Measurements from ENCODE around the gene LRRC7. TPM values are rescaled to one million over a fixed set of nuclear protein-coding genes. Genes with fewer than 3 reads are reported as not detected.

The LRRC7 gene
- polyA plus RNA-seq, 1 of the 3 experiments (the other 2 are of a cell fraction), result 0.02 TPM

DNA sequence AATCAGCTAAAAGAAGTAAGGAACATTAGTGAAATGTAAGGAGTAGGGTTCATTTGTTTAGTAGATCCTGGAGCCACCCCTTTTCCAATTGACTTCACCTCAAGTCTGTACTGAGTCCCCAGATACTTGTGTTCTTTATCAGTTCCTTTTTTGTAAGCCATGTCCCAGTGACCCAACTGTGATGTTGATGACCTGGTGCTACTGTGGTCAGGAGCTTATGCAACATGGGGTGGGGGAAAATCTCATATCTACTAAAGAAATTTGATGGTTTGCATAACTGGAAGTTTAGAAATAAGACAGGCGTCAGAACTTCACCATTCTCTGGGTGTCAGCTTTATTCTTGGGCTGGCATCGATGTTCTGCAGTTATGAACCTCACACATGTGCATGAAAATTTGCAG, 120.5 kb downstream of the LRRC7 start (continued):
- TF ChIP-seq, protein P1, sequence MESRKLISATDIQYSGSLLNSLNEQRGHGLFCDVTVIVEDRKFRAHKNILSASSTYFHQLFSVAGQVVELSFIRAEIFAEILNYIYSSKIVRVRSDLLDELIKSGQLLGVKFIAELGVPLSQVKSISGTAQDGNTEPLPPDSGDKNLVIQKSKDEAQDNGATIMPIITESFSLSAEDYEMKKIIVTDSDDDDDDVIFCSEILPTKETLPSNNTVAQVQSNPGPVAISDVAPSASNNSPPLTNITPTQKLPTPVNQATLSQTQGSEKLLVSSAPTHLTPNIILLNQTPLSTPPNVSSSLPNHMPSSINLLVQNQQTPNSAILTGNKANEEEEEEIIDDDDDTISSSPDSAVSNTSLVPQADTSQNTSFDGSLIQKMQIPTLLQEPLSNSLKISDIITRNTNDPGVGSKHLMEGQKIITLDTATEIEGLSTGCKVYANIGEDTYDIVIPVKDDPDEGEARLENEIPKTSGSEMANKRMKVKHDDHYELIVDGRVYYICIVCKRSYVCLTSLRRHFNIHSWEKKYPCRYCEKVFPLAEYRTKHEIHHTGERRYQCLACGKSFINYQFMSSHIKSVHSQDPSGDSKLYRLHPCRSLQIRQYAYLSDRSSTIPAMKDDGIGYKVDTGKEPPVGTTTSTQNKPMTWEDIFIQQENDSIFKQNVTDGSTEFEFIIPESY (IDR thresholded peaks at IDR 0.05; ENCODE audit: borderline replicate concordance, low read depth), result no peak
- no peak for TF ChIP-seq TEAD4 (IDR thresholded peaks at IDR 0.05; ENCODE audit: borderline replicate concordance, insufficient read depth)

DNA sequence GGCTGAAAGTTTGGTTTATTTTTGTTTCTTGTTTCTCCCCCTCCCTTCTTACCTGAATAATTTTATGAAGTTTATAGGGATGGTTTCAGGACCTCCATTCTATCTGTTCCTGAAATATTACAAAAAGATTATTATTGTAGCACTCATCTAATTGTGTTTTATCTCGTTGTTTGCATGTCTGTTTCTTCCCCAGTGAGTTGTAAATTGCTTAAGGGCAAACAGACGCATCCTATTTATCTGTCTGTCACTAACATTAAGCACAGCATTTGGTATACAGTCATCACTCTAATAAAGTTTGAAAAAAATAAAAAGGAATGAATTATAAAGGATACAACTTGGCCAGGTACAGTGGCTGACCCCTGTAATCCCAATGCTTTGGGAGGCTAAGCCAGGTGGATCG, 123.5 kb downstream of the LRRC7 start:
- Histone ChIP-seq H3K79me2 (ENCODE audit: insufficient read depth) (no peaks in the 10 kb centered on the region), H3K4me1 (ENCODE audit: control insufficient read depth in 1 of 2, insufficient read depth in 2 of 2, low read depth in 1 of 2, low read length in 1 of 2) (peaks cover 0 to 10% of the 10 kb centered on the region in 2 experiments; a peak in 2 of 4 replicates), H3K4me2 (no peak overlapping the region), H3K27ac (ENCODE audit: low read depth in 2 of 2, low read length in 1 of 2) (peak overlapping the region in 1 of 2 experiments; percentile 77; a peak in 2 of 4 replicates), H4K20me1 (ENCODE audit: insufficient read depth) (no peaks in the 10 kb centered on the region), H3F3A (replicated peaks; ENCODE audit: insufficient read depth) (no peaks in the 10 kb centered on the region), H3K9ac (no peak overlapping the region), H2AFZ (ENCODE audit: low read depth) (no peak overlapping the region), H3K9me2 (no peaks in the 10 kb centered on the region), H3K4me3 (ENCODE audit: low read depth in 2 of 2, low read length in 1 of 2) (no peak overlapping the region), H3K27me3 (ENCODE audit: insufficient read depth) (no peaks in the 10 kb centered on the region), H3K9me3 (no peaks in the 10 kb centered on the region; the same call in 1 of the 2 replicates), H3K36me3 (replicated peaks in 1 of 2; ENCODE audit: control insufficient read depth in 1 of 2, insufficient read depth in 2 of 2, low read length in 1 of 2) (no peaks in the 10 kb centered on the region)
- ChIA-PET CTCF (no interaction called here), POLR2A (no interaction called here)
- DNase-seq, result peak; percentile 9
- WGBS (ENCODE audit: low lambda C conversion rate), result 7% methylated on average over 3 of the region's 3 CpGs
- TF ChIP-seq JUND (IDR thresholded peaks at IDR 0.05), result no peak
- TF ChIP-seq MEF2A (IDR thresholded peaks at IDR 0.05; ENCODE audit: borderline replicate concordance, low read depth), result no peak
- TF ChIP-seq, protein P2, sequence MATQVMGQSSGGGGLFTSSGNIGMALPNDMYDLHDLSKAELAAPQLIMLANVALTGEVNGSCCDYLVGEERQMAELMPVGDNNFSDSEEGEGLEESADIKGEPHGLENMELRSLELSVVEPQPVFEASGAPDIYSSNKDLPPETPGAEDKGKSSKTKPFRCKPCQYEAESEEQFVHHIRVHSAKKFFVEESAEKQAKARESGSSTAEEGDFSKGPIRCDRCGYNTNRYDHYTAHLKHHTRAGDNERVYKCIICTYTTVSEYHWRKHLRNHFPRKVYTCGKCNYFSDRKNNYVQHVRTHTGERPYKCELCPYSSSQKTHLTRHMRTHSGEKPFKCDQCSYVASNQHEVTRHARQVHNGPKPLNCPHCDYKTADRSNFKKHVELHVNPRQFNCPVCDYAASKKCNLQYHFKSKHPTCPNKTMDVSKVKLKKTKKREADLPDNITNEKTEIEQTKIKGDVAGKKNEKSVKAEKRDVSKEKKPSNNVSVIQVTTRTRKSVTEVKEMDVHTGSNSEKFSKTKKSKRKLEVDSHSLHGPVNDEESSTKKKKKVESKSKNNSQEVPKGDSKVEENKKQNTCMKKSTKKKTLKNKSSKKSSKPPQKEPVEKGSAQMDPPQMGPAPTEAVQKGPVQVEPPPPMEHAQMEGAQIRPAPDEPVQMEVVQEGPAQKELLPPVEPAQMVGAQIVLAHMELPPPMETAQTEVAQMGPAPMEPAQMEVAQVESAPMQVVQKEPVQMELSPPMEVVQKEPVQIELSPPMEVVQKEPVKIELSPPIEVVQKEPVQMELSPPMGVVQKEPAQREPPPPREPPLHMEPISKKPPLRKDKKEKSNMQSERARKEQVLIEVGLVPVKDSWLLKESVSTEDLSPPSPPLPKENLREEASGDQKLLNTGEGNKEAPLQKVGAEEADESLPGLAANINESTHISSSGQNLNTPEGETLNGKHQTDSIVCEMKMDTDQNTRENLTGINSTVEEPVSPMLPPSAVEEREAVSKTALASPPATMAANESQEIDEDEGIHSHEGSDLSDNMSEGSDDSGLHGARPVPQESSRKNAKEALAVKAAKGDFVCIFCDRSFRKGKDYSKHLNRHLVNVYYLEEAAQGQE (IDR thresholded peaks at IDR 0.05; ENCODE audit: low read depth, low read length), result no peak
- TF ChIP-seq, protein P3, sequence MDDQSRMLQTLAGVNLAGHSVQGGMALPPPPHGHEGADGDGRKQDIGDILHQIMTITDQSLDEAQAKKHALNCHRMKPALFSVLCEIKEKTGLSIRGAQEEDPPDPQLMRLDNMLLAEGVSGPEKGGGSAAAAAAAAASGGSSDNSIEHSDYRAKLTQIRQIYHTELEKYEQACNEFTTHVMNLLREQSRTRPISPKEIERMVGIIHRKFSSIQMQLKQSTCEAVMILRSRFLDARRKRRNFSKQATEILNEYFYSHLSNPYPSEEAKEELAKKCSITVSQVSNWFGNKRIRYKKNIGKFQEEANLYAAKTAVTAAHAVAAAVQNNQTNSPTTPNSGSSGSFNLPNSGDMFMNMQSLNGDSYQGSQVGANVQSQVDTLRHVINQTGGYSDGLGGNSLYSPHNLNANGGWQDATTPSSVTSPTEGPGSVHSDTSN (IDR thresholded peaks at IDR 0.05), result no peak
- TF ChIP-seq, protein P4, sequence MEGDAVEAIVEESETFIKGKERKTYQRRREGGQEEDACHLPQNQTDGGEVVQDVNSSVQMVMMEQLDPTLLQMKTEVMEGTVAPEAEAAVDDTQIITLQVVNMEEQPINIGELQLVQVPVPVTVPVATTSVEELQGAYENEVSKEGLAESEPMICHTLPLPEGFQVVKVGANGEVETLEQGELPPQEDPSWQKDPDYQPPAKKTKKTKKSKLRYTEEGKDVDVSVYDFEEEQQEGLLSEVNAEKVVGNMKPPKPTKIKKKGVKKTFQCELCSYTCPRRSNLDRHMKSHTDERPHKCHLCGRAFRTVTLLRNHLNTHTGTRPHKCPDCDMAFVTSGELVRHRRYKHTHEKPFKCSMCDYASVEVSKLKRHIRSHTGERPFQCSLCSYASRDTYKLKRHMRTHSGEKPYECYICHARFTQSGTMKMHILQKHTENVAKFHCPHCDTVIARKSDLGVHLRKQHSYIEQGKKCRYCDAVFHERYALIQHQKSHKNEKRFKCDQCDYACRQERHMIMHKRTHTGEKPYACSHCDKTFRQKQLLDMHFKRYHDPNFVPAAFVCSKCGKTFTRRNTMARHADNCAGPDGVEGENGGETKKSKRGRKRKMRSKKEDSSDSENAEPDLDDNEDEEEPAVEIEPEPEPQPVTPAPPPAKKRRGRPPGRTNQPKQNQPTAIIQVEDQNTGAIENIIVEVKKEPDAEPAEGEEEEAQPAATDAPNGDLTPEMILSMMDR (IDR thresholded peaks at IDR 0.05), result no peak
- TF ChIP-seq ELF1 (IDR thresholded peaks at IDR 0.05), result no peak
- peak; percentile 14; the same call in 1 of the 2 replicates for TF ChIP-seq FOXJ3 (CRISPR knock-in tag; IDR thresholded peaks at IDR 0.05)
- peak in 1 of 2 experiments; percentile 90; a peak in 2 of 4 replicates for TF ChIP-seq EP300 (IDR thresholded peaks at IDR 0.05; ENCODE audit: borderline replicate concordance in 1 of 2, low read depth in 1 of 2, low read length in 1 of 2)
- TF ChIP-seq SMC3 (IDR thresholded peaks at IDR 0.05; ENCODE audit: low read depth, low read length), result no peak
- peak; percentile 85 for TF ChIP-seq RCOR1 (IDR thresholded peaks at IDR 0.05; ENCODE audit: low read length)
- TF ChIP-seq NFIC (IDR thresholded peaks at IDR 0.05; ENCODE audit: borderline replicate concordance), result no peak
- TF ChIP-seq, protein P1 (IDR thresholded peaks at IDR 0.05; ENCODE audit: borderline replicate concordance, low read depth), result no peak
- TF ChIP-seq, protein P5, sequence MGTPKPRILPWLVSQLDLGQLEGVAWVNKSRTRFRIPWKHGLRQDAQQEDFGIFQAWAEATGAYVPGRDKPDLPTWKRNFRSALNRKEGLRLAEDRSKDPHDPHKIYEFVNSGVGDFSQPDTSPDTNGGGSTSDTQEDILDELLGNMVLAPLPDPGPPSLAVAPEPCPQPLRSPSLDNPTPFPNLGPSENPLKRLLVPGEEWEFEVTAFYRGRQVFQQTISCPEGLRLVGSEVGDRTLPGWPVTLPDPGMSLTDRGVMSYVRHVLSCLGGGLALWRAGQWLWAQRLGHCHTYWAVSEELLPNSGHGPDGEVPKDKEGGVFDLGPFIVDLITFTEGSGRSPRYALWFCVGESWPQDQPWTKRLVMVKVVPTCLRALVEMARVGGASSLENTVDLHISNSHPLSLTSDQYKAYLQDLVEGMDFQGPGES (IDR thresholded peaks at IDR 0.05; ENCODE audit: low read depth, low read length), result no peak
- no peak for TF ChIP-seq YY1 (IDR thresholded peaks at IDR 0.05; ENCODE audit: low read depth)
- no peak for TF ChIP-seq SIN3A (IDR thresholded peaks at IDR 0.05; ENCODE audit: borderline replicate concordance, low read depth, low read length)
- TF ChIP-seq GABPA (IDR thresholded peaks at IDR 0.05; ENCODE audit: low read depth), result no peak
- TF ChIP-seq, protein P6, sequence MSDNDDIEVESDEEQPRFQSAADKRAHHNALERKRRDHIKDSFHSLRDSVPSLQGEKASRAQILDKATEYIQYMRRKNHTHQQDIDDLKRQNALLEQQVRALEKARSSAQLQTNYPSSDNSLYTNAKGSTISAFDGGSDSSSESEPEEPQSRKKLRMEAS (IDR thresholded peaks at IDR 0.05; ENCODE audit: low read depth), result no peak
- peak; percentile 85 for TF ChIP-seq GATA2 (CRISPR knock-in tag; IDR thresholded peaks at IDR 0.05)
- TF ChIP-seq MXI1 (IDR thresholded peaks at IDR 0.05; ENCODE audit: low read depth, low read length), result no peak

Data from SK-N-SH (cell line).